Astrocyte of the spinal cord (primary cell): ENCODE results near the gene ILK.

Source experiments
- DNase-seq: peaks from one replicate; pipeline ENCODE4 v3.0.0; 2011; ENCODE audit warnings: low read depth, low spot score
- H3K4me3 ChIP-seq: 2 replicates; pipeline ENCODE4 v1.5.1; 2011; ENCODE audit warnings: low read depth, mild to moderate bottlenecking, low read length, moderate library complexity
- CTCF ChIP-seq: IDR thresholded peaks from 2 replicates; pipeline ENCODE4 v1.5.1; 2012; ENCODE audit warnings: low read depth, mild to moderate bottlenecking, low read length, inconsistent platforms
- in situ Hi-C: cut with HindIII; loops from 2 replicates; pipeline ENCODE4 v1.10.0; 2017; ENCODE audit warnings: low sequenced_read_pairs

Gene ILK

GRCh38 chr11:6615046-6615445 lies 11.5 kb downstream of the ILK start:
- TF ChIP-seq CTCF = no peak
- H3K4me3 ChIP-seq = no peak overlapping the region
- DNase-seq = no peak
- in situ Hi-C loops = no loop called here

GRCh38 chr11:6615882-6616585 lies 12.5 kb downstream of the ILK start:
- no peak overlapping the region for H3K4me3 ChIP-seq
- TF ChIP-seq CTCF = no peak
- in situ Hi-C loops = no loop called here
- peak; percentile 23 for DNase-seq

- no peak overlapping the region for H3K4me3 ChIP-seq
- no peak for DNase-seq
- no peak for TF ChIP-seq CTCF
- in situ Hi-C loops = no loop called here
Measured at GRCh38 chr11:6616596-6617250, 13.1 kb downstream of the ILK start.

- TF ChIP-seq CTCF = no peak
- no peak overlapping the region for H3K4me3 ChIP-seq
- in situ Hi-C loops = no loop called here
- no peak for DNase-seq
Measured at GRCh38 chr11:6617315-6617781, 13.8 kb downstream of the ILK start.

GRCh38 chr11:6618117-6619003 lies 14.8 kb downstream of the ILK start:
- peak overlapping the region; percentile 84 for H3K4me3 ChIP-seq
- peak; percentile 72 for DNase-seq
- in situ Hi-C loops = no loop called here
- no peak for TF ChIP-seq CTCF

GRCh38 chr11:6619004-6619745 lies 15.6 kb downstream of the ILK start, which contains the start of gene TPP1:
TSS of gene TPP1 (minus strand) at chr11:6619422. CDS start at chr11:6619400, 22 bp downstream.
- no peak for TF ChIP-seq CTCF
- H3K4me3 ChIP-seq = peak within 1 kb of the TSS; percentile 84
- in situ Hi-C loops = no loop called here
- DNase-seq = peak; percentile 94
